ENCODE data around the gene ATG2B. TPM values are rescaled to one million over a fixed set of nuclear protein-coding genes. Genes with fewer than 3 reads are reported as not detected.

ATG2B gene
- total RNA-seq, 1 donor from 2014 or later, result 10.0 TPM

DNA sequence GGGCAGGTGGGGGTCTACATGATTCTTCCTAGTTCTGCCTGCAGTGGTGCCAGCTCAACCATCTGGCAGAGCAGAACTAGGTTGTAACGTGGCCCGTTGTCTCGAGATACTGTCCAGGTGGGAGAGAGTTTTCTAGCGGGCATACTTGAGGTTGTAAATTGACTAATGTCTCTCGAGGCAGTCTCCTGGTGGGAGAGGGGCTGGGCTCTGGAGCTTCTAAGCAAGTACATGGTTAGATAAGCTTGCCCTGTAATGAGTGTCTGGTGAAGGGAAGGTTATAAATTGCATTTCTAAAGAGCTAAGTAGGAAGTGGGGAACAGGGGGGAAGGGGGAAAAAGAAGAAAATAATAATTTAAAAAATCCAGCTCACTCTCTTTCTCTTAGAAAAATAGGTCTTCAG is 89.0 kb downstream of the ATG2B start:
- H3K27ac ChIP-seq (replicated peaks), result no peak overlapping the region
- H3K4me3 ChIP-seq, result no peak overlapping the region
- DNase-seq, result no peak

DNA sequence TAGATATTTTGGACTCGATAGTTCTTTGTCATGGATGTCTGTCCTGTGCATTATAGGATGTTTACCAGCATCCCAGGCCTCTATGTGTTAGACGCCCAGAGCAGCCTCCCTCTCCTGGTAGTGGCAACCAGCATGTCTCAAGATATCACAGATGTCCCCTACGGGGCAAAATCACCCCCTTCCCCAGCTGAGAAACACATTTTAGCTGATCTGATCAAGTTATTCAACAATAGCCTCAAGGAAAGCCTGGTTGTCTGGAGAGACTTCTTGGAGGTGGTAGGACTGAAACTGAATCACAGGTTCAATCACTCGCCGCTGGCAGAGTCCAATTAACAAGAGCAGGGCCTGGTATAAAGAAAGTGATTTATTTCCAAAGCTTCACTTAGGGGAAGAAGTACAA is 89.5 kb downstream of the ATG2B start:
- no peak for DNase-seq
- H3K27me3 ChIP-seq (ENCODE audit: low read depth), result peaks cover 9% of the 10 kb centered on the region
- peaks cover 32% of the 10 kb centered on the region for H3K9me3 ChIP-seq (replicated peaks)
- TF ChIP-seq, protein P1, sequence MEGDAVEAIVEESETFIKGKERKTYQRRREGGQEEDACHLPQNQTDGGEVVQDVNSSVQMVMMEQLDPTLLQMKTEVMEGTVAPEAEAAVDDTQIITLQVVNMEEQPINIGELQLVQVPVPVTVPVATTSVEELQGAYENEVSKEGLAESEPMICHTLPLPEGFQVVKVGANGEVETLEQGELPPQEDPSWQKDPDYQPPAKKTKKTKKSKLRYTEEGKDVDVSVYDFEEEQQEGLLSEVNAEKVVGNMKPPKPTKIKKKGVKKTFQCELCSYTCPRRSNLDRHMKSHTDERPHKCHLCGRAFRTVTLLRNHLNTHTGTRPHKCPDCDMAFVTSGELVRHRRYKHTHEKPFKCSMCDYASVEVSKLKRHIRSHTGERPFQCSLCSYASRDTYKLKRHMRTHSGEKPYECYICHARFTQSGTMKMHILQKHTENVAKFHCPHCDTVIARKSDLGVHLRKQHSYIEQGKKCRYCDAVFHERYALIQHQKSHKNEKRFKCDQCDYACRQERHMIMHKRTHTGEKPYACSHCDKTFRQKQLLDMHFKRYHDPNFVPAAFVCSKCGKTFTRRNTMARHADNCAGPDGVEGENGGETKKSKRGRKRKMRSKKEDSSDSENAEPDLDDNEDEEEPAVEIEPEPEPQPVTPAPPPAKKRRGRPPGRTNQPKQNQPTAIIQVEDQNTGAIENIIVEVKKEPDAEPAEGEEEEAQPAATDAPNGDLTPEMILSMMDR (IDR thresholded peaks at IDR 0.05; ENCODE audit: borderline replicate concordance), result no peak
- H3K36me3 ChIP-seq, result peaks cover 9% of the 10 kb centered on the region
- no peak overlapping the region for H3K27ac ChIP-seq (replicated peaks)
- peaks cover 7% of the 10 kb centered on the region for H3K4me1 ChIP-seq
- intact Hi-C loops (cut with micrococcal nuclease), result loop anchor here (10.0 kb wide), 1 partner anchor 279 kb away; no protein-coding TSS in a partner anchor
- no peak overlapping the region for H3K4me3 ChIP-seq

More for the DNA sequence above, 89.0 kb downstream of the ATG2B start:
- TF ChIP-seq, protein P1 (IDR thresholded peaks at IDR 0.05; ENCODE audit: borderline replicate concordance), result no peak
- H3K36me3 ChIP-seq, result peaks cover 9% of the 10 kb centered on the region
- intact Hi-C loops (cut with micrococcal nuclease), result loop anchor here (10.0 kb wide), 1 partner anchor 279 kb away; no protein-coding TSS in a partner anchor
- H3K9me3 ChIP-seq (replicated peaks), result peaks cover 37% of the 10 kb centered on the region
- H3K4me1 ChIP-seq, result peaks cover 7% of the 10 kb centered on the region
- H3K27me3 ChIP-seq (ENCODE audit: low read depth), result peaks cover 4% of the 10 kb centered on the region

DNA sequence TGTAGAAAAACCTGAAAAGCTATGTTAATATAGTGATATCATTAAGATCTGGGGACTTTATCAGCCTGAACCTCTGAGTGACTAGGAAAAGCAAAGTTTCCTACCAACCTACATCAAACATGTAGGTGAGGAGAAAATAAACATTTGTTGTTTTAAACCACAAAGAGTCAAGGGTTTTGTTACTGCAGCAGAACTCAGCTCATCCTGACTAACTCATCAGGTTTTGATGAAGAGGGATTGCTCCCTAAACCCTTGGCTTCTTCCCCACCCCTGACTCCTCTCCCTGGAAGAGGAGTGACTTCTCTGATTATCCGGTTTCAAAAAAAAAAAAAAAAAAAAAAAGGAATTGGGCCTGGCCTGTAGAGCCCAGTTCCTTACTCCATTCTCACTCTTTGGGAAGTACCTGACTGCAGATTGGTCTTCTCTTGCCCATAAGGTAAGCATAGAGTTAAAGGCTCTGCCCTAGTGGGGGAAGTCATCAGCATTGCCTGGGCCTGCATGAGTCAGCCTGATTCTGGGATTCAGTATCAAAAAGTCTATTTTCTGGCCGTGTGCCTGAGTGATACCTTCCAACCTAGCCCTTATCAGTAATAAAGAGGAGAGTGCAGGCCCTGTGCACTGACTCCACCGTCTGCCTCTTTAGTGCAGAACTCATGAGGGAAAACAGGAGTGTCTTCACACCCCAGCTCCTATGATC is 90.2 kb downstream of the ATG2B start:
- H3K4me1 ChIP-seq, result peaks cover 7% of the 10 kb centered on the region
- intact Hi-C loops (cut with micrococcal nuclease), result loop anchor here (10.0 kb wide), 1 partner anchor 278 kb away; no protein-coding TSS in a partner anchor
- peaks cover 25% of the 10 kb centered on the region for H3K9me3 ChIP-seq (replicated peaks)
- peaks cover 13% of the 10 kb centered on the region for H3K27me3 ChIP-seq (ENCODE audit: low read depth)
- H3K27ac ChIP-seq (replicated peaks), result no peak overlapping the region
- TF ChIP-seq, protein P1 (IDR thresholded peaks at IDR 0.05; ENCODE audit: borderline replicate concordance), result no peak
- peaks cover 2% of the 10 kb centered on the region for H3K36me3 ChIP-seq
- no peak for DNase-seq
- H3K4me3 ChIP-seq, result no peak overlapping the region

DNA sequence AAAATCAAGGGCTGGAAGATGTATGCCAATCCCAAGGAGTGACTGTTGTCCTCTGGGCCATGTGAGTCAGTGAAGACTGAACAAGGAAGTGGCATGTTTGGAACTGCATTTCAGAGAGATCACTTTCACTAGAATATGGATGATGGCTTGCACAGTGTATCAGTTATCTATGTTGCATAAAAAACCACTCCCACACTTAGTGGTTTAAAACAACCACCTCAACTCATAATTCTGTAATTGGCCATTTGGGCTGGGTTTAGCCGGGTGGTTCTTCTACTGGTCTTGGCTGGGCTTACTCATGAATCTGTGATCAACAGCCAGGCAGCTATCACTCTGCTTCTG is 91.7 kb downstream of the ATG2B start:
- Histone ChIP-seq H3K36me3 (no peaks in the 10 kb centered on the region), H3K4me1 (peaks cover 7% of the 10 kb centered on the region), H3K9me3 (replicated peaks) (peaks cover 18% of the 10 kb centered on the region), H3K27ac (replicated peaks) (no peak overlapping the region), H3K27me3 (ENCODE audit: low read depth) (peaks cover 28% of the 10 kb centered on the region), H3K4me3 (no peak overlapping the region)
- no peak for DNase-seq
- TF ChIP-seq, protein P1 (IDR thresholded peaks at IDR 0.05; ENCODE audit: borderline replicate concordance), result no peak
- intact Hi-C loops (cut with micrococcal nuclease), result loop anchor here (10.0 kb wide), 1 partner anchor 277 kb away; no protein-coding TSS in a partner anchor

DNA sequence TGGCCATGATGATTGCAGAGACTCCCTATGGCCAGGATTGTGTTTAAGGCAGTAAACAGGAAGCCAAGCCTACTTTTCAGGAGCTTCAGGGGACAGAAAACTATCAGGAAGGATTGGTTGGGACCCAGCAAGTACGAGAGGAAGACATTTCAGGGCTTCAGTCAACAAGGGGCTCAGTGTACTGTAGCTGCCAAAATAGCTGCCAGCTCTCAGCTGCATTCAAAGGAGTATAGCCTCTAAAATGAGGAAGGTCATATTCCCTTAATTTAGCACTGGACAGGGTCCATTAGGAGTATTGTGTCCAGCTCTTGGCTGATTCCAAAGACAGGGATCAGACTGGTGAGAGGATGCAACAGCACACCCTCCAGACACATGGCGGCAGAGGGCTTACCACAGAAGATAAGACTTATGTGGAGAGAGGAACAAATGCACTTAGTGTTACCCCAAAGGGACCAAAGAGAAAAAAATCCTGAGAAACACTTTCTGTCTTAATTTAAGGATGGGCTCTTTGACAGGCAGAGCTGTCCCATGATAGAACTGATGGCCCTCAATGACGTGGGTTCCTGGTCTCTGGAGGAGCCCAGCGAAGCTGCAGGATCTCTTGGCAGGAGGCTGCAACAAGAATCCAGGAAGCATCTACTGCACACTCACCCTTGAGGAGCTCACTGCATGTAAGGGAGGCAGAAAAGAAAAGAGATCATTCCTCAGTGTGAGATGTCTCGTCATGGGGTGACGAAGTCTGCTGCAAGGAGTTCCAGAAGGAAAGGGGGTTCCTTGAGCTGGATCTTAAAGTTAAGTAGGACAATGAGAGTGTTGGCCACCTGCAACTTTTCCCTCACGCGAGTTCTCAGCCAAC is 92.3 kb downstream of the ATG2B start:
- no peak overlapping the region for H3K27ac ChIP-seq (replicated peaks)
- H3K4me3 ChIP-seq, result no peak overlapping the region
- intact Hi-C loops (cut with micrococcal nuclease), result loop anchor here (10.0 kb wide), 1 partner anchor 276 kb away; no protein-coding TSS in a partner anchor

More for the DNA sequence above, 92.3 kb downstream of the ATG2B start:
- Histone ChIP-seq H3K4me1 (peaks cover 7% of the 10 kb centered on the region), H3K9me3 (replicated peaks) (peaks cover 18% of the 10 kb centered on the region), H3K27me3 (ENCODE audit: low read depth) (peaks cover 30% of the 10 kb centered on the region), H3K36me3 (no peaks in the 10 kb centered on the region)
- DNase-seq, result no peak
- TF ChIP-seq, protein P1 (IDR thresholded peaks at IDR 0.05; ENCODE audit: borderline replicate concordance), result no peak

Data from left ventricle myocardium inferior (tissue), 1 donor.